HG03432 (cell line): ENCODE results near the gene NUMB.

Experiments
- ATAC-seq: cut with Tn5 transposase; IDR thresholded peaks from one replicate; pipeline ENCODE4 v1.9.1; 2021; ENCODE audit warnings: mild to moderate bottlenecking, moderate library complexity; ENCODE audit not compliant: unreplicated experiment

Gene NUMB

GRCh38 chr14:73248108-73248868, 210.1 kb downstream of the NUMB start:
- ATAC-seq: peak; percentile 58

GRCh38 chr14:73246387-73247150, 211.8 kb downstream of the NUMB start:
- ATAC-seq: no peak

- ATAC-seq: peak; percentile 53
Observed at GRCh38 chr14:73245480-73246325, 212.6 kb downstream of the NUMB start.

GRCh38 chr14:73244541-73245290, 213.6 kb downstream of the NUMB start:
- no peak for ATAC-seq

GRCh38 chr14:73243748-73244147, 214.6 kb downstream of the NUMB start:
- no peak for ATAC-seq

DNA sequence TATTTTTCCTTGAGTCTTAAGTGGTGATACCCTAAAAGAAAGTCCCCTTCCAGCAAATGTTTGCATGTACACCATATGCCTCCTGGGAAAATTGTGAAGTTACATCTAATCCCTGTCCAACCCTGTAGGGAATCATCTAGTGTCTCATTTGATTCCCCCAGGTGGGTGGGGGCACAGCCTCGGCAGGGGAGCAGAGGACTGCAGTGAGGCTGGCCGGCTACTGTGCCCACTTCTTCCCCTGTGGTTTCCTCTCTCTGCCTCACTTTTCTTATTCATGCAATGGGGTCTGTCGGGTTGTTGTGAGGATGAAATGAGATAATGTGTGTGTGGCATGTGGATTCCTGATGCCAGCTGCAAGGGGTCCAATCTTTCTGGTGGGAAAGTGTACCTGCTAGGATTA, 215.0 kb downstream of the NUMB start:
- ATAC-seq: no peak

GRCh38 chr14:73242357-73242901, 215.9 kb downstream of the NUMB start:
- no peak for ATAC-seq

DNA sequence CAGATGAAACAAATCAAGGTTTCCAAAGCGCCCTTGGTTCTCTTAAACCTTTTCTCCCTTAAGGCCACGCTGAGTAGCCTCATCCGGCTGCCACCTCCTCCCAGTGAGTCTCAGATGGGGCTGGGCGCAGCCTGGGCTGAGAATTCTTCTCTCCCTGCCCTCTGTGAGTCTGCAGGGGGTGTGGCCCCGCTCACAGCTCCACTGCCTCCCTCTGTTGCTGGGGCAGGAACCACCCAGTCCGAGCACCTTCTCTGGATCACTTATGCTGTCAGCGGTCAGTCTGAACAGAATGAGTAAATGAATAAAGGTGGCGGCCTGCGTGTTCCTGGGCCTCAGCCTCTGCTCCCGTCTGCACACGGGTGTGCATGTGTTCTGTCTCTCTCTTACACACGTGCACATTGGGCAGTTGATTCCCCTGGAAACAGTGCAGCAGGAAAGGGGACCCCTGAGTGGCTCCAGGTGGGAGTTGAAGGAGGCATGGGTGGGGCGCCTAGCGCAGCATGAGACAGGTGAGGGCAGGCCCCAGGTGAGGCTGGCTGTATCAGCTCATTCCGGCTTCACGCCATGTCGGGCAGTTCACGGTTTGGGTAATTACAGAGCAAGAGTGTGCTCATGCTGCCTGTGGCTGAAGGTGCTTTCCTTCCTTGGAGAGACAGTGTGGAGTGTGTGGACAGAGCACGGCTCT, 216.7 kb downstream of the NUMB start:
- ATAC-seq: no peak

DNA sequence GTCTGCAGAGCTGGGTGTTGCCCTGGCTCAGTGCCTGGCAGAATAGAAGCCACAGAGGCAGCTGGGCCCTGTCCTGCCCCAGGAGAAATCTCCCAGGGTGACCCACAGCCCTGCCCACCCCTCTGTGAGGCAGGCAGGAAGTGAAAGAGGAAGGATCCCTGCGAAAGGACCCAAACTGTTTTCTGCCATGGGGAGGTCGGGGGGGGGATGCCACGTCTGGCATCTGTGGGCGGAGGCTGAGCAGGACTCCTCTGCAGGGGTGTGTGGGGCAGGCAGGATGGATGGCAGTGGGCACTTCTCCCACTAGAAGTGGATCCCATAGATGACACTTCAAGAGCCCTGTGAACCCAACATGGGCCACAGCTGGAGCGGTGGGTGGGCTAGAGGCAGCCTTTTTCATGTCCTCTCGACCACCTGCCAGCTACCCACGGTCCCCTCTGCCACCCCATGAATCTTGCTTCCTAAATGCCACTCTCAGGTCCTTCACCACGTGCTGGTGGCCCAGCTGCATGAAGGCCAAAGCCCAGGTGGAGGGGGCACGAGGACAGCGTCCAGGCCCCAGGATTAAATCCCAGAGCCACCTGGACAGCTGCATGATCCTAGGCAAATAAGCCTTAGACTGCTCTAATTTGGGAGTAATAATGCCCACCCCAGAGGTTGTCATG, 217.4 kb downstream of the NUMB start:
- no peak for ATAC-seq

DNA sequence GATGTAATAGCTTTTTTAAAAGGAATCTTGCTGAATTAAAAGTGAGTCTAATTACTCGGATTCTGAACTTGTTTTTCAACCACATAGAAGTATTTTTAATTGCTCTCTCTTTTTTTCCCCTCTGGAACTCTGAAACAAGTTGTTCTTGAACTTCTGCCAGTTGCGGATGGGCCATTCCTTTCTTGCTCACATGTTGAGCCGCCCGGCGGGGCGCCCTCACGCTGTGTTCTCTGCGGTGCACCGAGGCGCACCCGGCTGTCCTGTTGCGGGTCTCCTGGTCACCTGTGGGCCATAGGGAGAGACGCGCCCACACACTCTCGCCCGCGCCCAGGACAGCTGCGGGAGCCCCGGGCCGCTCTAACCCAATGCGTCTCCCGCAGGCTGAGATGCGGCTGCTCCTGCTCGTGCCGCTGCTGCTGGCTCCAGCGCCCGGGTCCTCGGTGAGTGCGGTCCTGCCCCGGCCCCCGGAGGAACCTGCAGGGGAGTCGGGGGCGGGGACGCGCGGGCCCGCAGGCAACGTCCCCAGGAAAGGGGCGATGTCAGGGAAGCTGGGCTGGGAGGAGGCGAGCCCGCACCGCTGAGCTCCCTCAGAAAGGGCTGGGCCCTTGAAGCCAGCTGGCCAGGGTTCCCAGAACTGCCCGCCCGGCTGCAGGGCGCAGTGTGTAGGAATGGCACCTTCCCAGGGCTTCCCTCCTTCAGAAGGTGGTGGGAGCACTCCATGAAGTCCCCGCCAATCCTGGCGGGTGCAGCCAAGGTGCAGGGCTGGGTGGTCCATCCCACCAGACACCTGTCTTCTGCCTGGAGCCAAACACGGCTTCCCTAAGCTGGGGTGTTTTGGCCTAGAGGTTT, 218.7 kb downstream of the NUMB start:
- ATAC-seq: no peak

GRCh38 chr14:73238941-73239340, 219.4 kb downstream of the NUMB start:
- no peak for ATAC-seq

- ATAC-seq: no peak
Observed at GRCh38 chr14:73238424-73238852, 219.9 kb downstream of the NUMB start.

DNA sequence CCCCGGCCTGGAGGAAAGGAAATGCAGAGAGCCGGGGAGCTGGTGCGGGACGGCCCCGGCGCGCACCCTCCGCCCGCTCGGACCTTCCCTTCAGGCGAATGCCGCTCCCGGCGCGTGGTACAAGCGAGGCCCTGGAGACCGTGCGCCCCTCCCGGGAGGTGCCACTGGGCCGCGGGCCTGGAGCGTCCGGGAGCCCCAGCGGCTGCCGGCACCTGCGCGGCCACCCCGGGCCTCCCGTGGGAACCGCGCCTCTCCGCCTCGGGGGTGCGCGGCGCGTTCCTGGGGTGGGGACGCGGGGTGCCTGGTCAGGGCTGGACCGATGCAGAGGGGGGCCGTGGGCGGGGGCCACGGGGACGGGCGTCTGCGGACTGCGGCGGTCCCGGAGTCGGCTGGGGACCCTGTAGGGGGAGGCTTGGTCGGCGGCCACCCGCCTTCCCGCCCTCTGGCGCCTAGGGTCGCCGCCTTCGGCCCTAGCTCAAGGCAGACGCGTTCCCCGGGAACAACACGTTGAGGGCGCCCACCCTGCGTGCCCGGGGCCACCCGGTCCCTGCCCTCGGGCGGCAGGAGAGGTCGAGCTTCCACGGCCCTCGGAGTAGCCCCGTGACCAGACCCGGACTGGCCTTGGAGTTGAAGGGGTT, 220.4 kb downstream of the NUMB start:
- ATAC-seq: no peak

DNA sequence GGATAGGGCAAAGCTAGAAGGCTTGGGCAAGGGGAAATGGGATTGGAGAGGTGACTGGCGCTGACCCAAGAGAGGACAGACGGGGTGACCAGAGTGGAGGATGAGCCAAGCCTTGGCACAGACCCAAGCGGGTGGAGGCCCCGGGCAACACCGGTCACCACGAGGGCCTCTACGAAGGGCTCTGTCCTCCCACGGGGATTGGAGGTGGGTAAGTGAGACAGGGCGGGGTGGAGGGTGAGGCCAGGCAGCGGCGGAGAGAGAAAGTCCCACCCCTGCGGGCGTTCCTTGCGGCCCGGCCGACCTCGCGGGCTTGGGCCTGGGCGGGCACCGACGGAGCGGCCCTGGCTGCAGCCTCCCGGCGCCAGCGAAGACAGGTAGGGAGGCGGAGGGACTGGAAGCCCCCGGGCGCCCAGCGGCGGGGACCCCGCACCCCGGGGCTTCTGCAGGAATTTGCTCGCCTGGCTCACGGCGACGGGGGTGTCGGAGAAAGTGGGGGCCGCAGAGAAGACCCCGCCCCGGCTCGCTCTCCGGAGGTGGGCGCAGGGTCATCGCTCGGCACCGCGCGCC, 221.0 kb downstream of the NUMB start, which contains the start of gene PAPLN:
TSS of gene PAPLN (plus strand) at position 288 of the 567 bp plus-strand sequence. CDS start 2,273 bp downstream, outside the sequence.
- ATAC-seq: no peak

- no peak for ATAC-seq
Observed at GRCh38 chr14:73236752-73237218, 221.6 kb downstream of the NUMB start.

DNA sequence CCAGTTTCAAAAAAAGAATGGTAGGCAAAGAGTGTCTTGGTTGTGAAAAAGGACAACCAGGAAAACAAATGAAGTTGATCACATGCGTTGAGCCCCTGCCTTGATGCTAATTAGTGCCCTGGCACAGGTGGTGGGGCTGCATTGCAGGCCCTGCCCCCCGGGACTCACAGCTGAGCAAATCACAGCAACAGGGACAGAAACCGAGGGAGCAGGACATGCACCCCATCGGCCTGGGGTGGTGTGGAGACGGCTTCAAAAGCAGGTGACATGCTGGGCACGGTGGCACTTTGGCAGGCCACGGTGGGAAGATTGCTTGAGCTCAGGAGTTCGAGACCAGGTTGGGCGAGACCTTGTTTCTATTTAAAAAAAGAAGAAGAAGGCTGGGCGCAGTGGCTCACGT, 222.2 kb downstream of the NUMB start:
- no peak for ATAC-seq

DNA sequence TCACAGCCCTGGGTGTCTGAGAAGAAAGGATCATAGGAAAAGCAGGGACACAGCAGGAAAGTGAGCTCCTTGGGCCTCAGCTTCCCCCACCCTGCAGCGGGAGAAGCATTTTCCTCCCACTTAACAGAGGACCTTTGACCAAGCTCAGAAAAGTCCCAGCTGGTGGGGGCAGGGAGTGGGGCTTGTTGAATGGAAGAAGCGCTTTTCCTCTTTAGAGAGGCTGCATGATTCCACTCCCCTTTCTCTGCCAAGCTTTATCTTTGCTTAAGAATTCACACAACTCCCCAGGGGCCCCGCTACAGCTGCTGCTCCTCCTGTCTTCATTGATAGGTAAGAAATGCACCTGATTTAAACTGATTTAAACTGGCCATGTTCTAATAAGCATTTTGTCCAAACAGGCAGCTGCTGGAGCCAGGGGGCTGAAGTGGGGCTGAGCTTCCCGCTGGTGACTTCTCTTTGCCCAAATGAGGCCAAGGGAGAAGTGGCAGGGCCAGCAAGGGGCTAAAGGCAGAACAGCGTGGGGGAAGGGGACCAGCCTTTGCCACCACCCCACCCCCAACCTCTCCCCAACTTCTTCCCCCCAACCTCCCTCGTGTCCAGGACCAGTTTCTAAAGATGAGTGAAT, 222.7 kb downstream of the NUMB start:
- no peak for ATAC-seq
